K562 (cell line): ENCODE results near the gene CRY2. TPM values are rescaled to one million over a fixed set of nuclear protein-coding genes. Genes with fewer than 3 reads are reported as not detected.

Experiments used
- DACH1 ChIP-seq: fragments of 450-650 bp; IDR thresholded peaks from 2 replicates; pipeline ENCODE4 v1.6.1; 2018; ENCODE audit not compliant: partially characterized antibody
- HCFC1 ChIP-seq: IDR thresholded peaks from 2 replicates; pipeline ENCODE4 v1.6.1; 2012; ENCODE audit warnings: low read depth, low read length, improper control_type of control experiment
- HMGN3 ChIP-seq: IDR thresholded peaks from 2 replicates; pipeline ENCODE4 v1.6.1; 2011; ENCODE audit warnings: borderline replicate concordance, low read depth, mild to moderate bottlenecking, mixed read lengths, low read length; ENCODE audit not compliant: insufficient read length; ENCODE audit errors: extremely low read depth
- MLLT1 ChIP-seq, 2 experiments: fragments of 450-650 bp; IDR thresholded peaks; 2 replicates each; pipeline ENCODE4 v1.6.1; 2016
- NBN ChIP-seq: fragments of 450-650 bp; IDR thresholded peaks from 2 replicates; pipeline ENCODE4 v1.6.1; 2016; ENCODE audit warnings: low read depth, mild to moderate bottlenecking
- PREB ChIP-seq: sonication (generic); formaldehyde crosslinking; IDR thresholded peaks from 2 replicates; pipeline ENCODE4 v1.8.1; 2023; ENCODE audit warnings: mild to moderate bottlenecking, missing genetic modification reagents
- SIN3A ChIP-seq, 2 experiments: fragments of 150-350 bp in 1 of 2; IDR thresholded peaks; 2 replicates each; pipeline ENCODE4 v1.6.1; 2011 to 2016; ENCODE audit warnings: borderline replicate concordance in 2 of 2, low read depth in 2 of 2, low read length in 2 of 2, mild to moderate bottlenecking in 2 of 2, moderate library complexity in 2 of 2; ENCODE audit not compliant: control insufficient read depth in 1 of 2
- SIN3B ChIP-seq: fragments of 450-650 bp; IDR thresholded peaks from 2 replicates; pipeline ENCODE4 v1.6.1; 2017; ENCODE audit warnings: low read depth, mild to moderate bottlenecking, moderate library complexity
- SMC3 ChIP-seq: conservative IDR thresholded peaks from 2 replicates; pipeline ENCODE4 v1.6.1; 2011; ENCODE audit warnings: low read depth, low read length, improper control_type of control experiment; ENCODE audit not compliant: insufficient read depth
- XRCC5 ChIP-seq: fragments of 200-400 bp; formaldehyde crosslinking; IDR thresholded peaks from 2 replicates; pipeline ENCODE4 v1.6.1; 2017; ENCODE audit warnings: low read depth, mild to moderate bottlenecking, low read length
- ZBTB12 ChIP-seq: fragments of 250-450 bp; sonication (Bioruptor Pico); IDR thresholded peaks from 2 replicates; pipeline ENCODE4 v1.4.0; 2020
- ZBTB40 ChIP-seq, 2 experiments: fragments of 450-650 bp in 1 of 2; sonication (generic) in 1 of 2; formaldehyde crosslinking in 1 of 2; IDR thresholded peaks; 2 replicates each; pipeline versions ENCODE4 v1.7.1 to v1.9.0; 2016 to 2022; ENCODE audit warnings: inconsistent platforms in 1 of 2, mild to moderate bottlenecking in 1 of 2, missing genetic modification reagents in 1 of 2
- ZNF134 ChIP-seq: fragments of 250-450 bp; sonication (Bioruptor Pico); conservative IDR thresholded peaks from 2 replicates; pipeline ENCODE4 v1.4.0; 2020
- polyA plus RNA-seq, 8 experiments: library from polyadenylated mRNA; depleted of rRNA in 4 of 8; stranded (reverse) in 5 of 8; unstranded in 3 of 8; fragments of >200 nt; fragmentation: Nextera tagmentation in 2 of 8; fragmentation: Illumina TruSeq in 1 of 8; extraction: Ambion mirVana in 2 of 8; extraction: Trizol in 1 of 8; gene quantifications; 2 replicates each; pipeline versions ENCODE4 v1.2.1 to v1.2.3, GENCODE V29; 2011 to 2014; ENCODE audit warnings: inconsistent platforms in 1 of 8, missing spikeins in 1 of 8
- total RNA-seq, 7 experiments: library from RNA; depleted of rRNA in 6 of 7; stranded (reverse); fragments of >200 nt in 6 of 7; fragmentation: Illumina TruSeq in 2 of 7; extraction: Trizol in 2 of 7; gene quantifications; 2 replicates each; pipeline versions ENCODE4 v1.2.1 to v1.2.3, GENCODE V29; 2011 to 2021; ENCODE audit warnings: low replicate concordance in 1 of 7

CRY2 gene
- total and polyA plus RNA-seq, 9 of the 15 experiments (the other 6 are each of a cell fraction or from before 2014, with no cell fraction given), result 2.3 to 23.9 (median 14.8) TPM

- TF ChIP-seq SMC3 (0 out of 2 replicates have a peak, but pooled peaks have one; percentile 8), SIN3A (IDR thresholded peaks at IDR 0.05; ENCODE audit: borderline replicate concordance in 2 of 2, control insufficient read depth in 1 of 2, low read depth in 2 of 2, low read length in 2 of 2) (peak; percentile 91 to 92), PREB (CRISPR knock-in tag) (no peak), ZNF134 (CRISPR knock-in tag) (no peak), HCFC1 (peak; percentile 71), ZBTB12 (CRISPR knock-in tag) (peak; percentile 40; the same call in 1 of the 2 replicates), MLLT1 (IDR thresholded peaks at IDR 0.05) (peak in 1 of 2 experiments; percentile 100; a peak in 2 of 4 replicates), ZBTB40 (IDR thresholded peaks at IDR 0.05) (peak; percentile 97), ZBTB40 (CRISPR knock-in tag; IDR thresholded peaks at IDR 0.05) (no peak), XRCC5 (peak; percentile 100), SIN3B (peak; percentile 74; the same call in 1 of the 2 replicates), DACH1 (no peak), HMGN3 (peak; percentile 24), NBN (0 out of 2 replicates have a peak, but pooled peaks have one; percentile 20)
Measured at GRCh38 chr11:45917623-45918330, 70.5 kb downstream of the CRY2 start, which contains the start of gene PEX16 (continued).
